K562 (cell line): ENCODE results near the gene RALGAPA2. TPM values are rescaled to one million over a fixed set of nuclear protein-coding genes. Genes with fewer than 3 reads are reported as not detected.

ENCODE experiments used
- ATAC-seq: fragments of 200-7000 bp; cut with Tn5 transposase; 3 replicates; pipeline ENCODE4 v1.9.1; 2020; ENCODE audit warnings: moderate library complexity
- BruUV-seq: library from RNA; stranded (reverse); fragments of 400-500 nt; replicated peaks from 2 replicates; lab custom pipeline; 2021; lab: Mats Ljungman, UMichigan
- CTCF ChIA-PET: fragments of 300-600 bp; formaldehyde crosslinking; extraction: SDS; loops from one replicate; lab custom pipeline; 2021; ENCODE audit warnings: low intra/inter-chr PET ratio; lab: Yijun Ruan, JAX
- POLR2A ChIA-PET: fragments of 300-600, 350-650 bp; sonication (Branson Sonifier 250); formaldehyde crosslinking; extraction: SDS; loops from one replicate; lab custom pipeline; 2021; ENCODE audit warnings: antibody characterized with exemption, inconsistent platforms; lab: Yijun Ruan, JAX
- DNase-seq, 4 experiments: peaks; one replicate each; pipeline versions ENCODE4 v3.0.0 to v3.0.0-alpha.2; 2011 to 2018; ENCODE audit warnings: low spot score in 3 of 4, mixed read lengths in 3 of 4; ENCODE audit errors: extremely low read depth in 1 of 4
- FAIRE-seq: peaks from 2 replicates; lab custom pipeline; 2011; peaks lifted over from hg19 to GRCh38; lab: Jason Lieb, UNC
- H2AFZ ChIP-seq: 2 replicates; pipeline ENCODE4 v1.6.0; 2011; ENCODE audit warnings: low read depth, low read length, control low read depth, inconsistent platforms
- H3K27ac ChIP-seq: fragments of 200-600 bp; 3 replicates; pipeline ENCODE4 v1.8.0; 2011; ENCODE audit warnings: low read depth, mild to moderate bottlenecking, control low read depth, inconsistent platforms, low read length, moderate library complexity, mixed read lengths; ENCODE audit errors: extremely low read depth
- H3K27me3 ChIP-seq, 2 experiments: fragments of 300-600 bp in 1 of 2; 2 replicates in 1 of 2; 3 replicates in 1 of 2; pipeline versions ENCODE4 v1.6.0 to v1.8.0; 2011; ENCODE audit warnings: inconsistent platforms in 2 of 2, low read length in 2 of 2, mild to moderate bottlenecking in 1 of 2, mixed read lengths in 1 of 2, moderate library complexity in 1 of 2; ENCODE audit not compliant: control insufficient read depth in 2 of 2, insufficient read depth in 2 of 2
- H3K36me3 ChIP-seq: fragments of 300-600 bp; 3 replicates; pipeline ENCODE4 v1.8.0; 2011; ENCODE audit warnings: mild to moderate bottlenecking, low read length, inconsistent platforms; ENCODE audit not compliant: control insufficient read depth, insufficient read depth
- H3K4me1 ChIP-seq, 2 experiments: fragments of 200-600 bp in 1 of 2; replicated peaks in 1 of 2; 2 replicates in 1 of 2; 3 replicates in 1 of 2; pipeline versions ENCODE4 v1.5.1 to v1.8.0; 2011; ENCODE audit warnings: inconsistent platforms in 2 of 2, low read length in 2 of 2, mild to moderate bottlenecking in 1 of 2, mixed read lengths in 1 of 2, moderate library complexity in 1 of 2; ENCODE audit not compliant: control insufficient read depth in 2 of 2, insufficient read depth in 2 of 2
- H3K4me2 ChIP-seq: 2 replicates; pipeline ENCODE4 v1.6.1; 2011; ENCODE audit warnings: low read length, control low read depth, inconsistent platforms, mixed read lengths; ENCODE audit not compliant: insufficient read depth
- H3K4me3 ChIP-seq: fragments of 200-600 bp; sonication (generic), shearing (Covaris generic); 2 replicates; pipeline ENCODE4 v1.5.1; 2016; ENCODE audit warnings: control low read depth, inconsistent platforms
- H3K79me2 ChIP-seq: fragments of 200-600 bp; 3 replicates; pipeline ENCODE4 v1.8.0; 2011; ENCODE audit warnings: low read length, inconsistent platforms; ENCODE audit not compliant: control insufficient read depth, insufficient read depth
- H3K9ac ChIP-seq, 2 experiments: 2 replicates each; pipeline versions ENCODE4 v1.6.0 to v1.6.1; 2011; ENCODE audit warnings: low read depth in 2 of 2, low read length in 2 of 2, control low read depth in 1 of 2, inconsistent platforms in 1 of 2, mild to moderate bottlenecking in 1 of 2, mixed read lengths in 1 of 2; ENCODE audit not compliant: insufficient read depth in 1 of 2
- H3K9me1 ChIP-seq: one replicate; pipeline ENCODE4 v1.6.0; 2011; ENCODE audit warnings: inconsistent platforms, mild to moderate bottlenecking, low read length, moderate library complexity; ENCODE audit not compliant: control insufficient read depth, insufficient read depth
- H3K9me3 ChIP-seq: replicated peaks from 2 replicates; pipeline ENCODE4 v1.5.1; 2011; ENCODE audit warnings: low read depth, low read length, inconsistent platforms; ENCODE audit not compliant: control insufficient read depth, insufficient read depth
- H4K20me1 ChIP-seq: replicated peaks from 2 replicates; pipeline ENCODE4 v1.6.1; 2011; ENCODE audit warnings: low read length, inconsistent platforms, mixed read lengths; ENCODE audit not compliant: control insufficient read depth, insufficient read depth
- ASH1L ChIP-seq: fragments of 450-650 bp; IDR thresholded peaks from 2 replicates; pipeline ENCODE4 v1.6.1; 2018; ENCODE audit warnings: borderline replicate concordance, mild to moderate bottlenecking, low read depth; ENCODE audit not compliant: partially characterized antibody
- CHD1 ChIP-seq: fragments of 200-600 bp; sonication (generic); IDR thresholded peaks from one replicate; pipeline ENCODE4 v1.6.1; 2012; ENCODE audit warnings: mild to moderate bottlenecking, moderate library complexity, low read length, inconsistent platforms
- CHD2 ChIP-seq: IDR thresholded peaks from 2 replicates; pipeline ENCODE4 v1.6.1; 2011; ENCODE audit warnings: low read depth, low read length
- FOXM1 ChIP-seq, 2 experiments: fragments of 450-650 bp in 1 of 2; sonication (generic) in 1 of 2; formaldehyde crosslinking in 1 of 2; IDR thresholded peaks; 2 replicates each; pipeline versions ENCODE4 v1.6.1 to v1.9.0; 2017 to 2022; ENCODE audit warnings: low read depth in 2 of 2, mild to moderate bottlenecking in 2 of 2, missing genetic modification reagents in 1 of 2, moderate library complexity in 1 of 2
- GATA2 ChIP-seq: sonication (generic); formaldehyde crosslinking; IDR thresholded peaks from 2 replicates; pipeline ENCODE4 v1.4.0; 2020; ENCODE audit warnings: mild to moderate bottlenecking, missing genetic modification reagents
- KLF1 ChIP-seq: fragments of 450-650 bp; IDR thresholded peaks from 2 replicates; pipeline ENCODE4 v1.6.1; 2016; ENCODE audit warnings: missing genetic modification characterization, missing compliant biosample characterization
- OTX1 ChIP-seq: fragments of 450-650 bp; formaldehyde crosslinking; IDR thresholded peaks from 2 replicates; pipeline ENCODE4 v1.4.0; 2022; ENCODE audit warnings: mild to moderate bottlenecking
- SIN3A ChIP-seq, 2 experiments: fragments of 150-350 bp in 1 of 2; IDR thresholded peaks; 2 replicates each; pipeline ENCODE4 v1.6.1; 2011 to 2016; ENCODE audit warnings: borderline replicate concordance in 2 of 2, low read depth in 2 of 2, low read length in 2 of 2, mild to moderate bottlenecking in 2 of 2, moderate library complexity in 2 of 2; ENCODE audit not compliant: control insufficient read depth in 1 of 2
- SIN3B ChIP-seq: fragments of 450-650 bp; IDR thresholded peaks from 2 replicates; pipeline ENCODE4 v1.6.1; 2017; ENCODE audit warnings: low read depth, mild to moderate bottlenecking, moderate library complexity
- SRSF7 ChIP-seq: fragments of 200-400 bp; formaldehyde crosslinking; optimal IDR thresholded peaks from 2 replicates; pipeline ENCODE3; 2017; ENCODE audit warnings: mild to moderate bottlenecking, low read depth, low read length
- TGIF2 ChIP-seq: sonication (generic); formaldehyde crosslinking; IDR thresholded peaks from 2 replicates; pipeline ENCODE4 v1.8.1; 2022; ENCODE audit warnings: mild to moderate bottlenecking, missing genetic modification reagents, moderate library complexity
- VEZF1 ChIP-seq: fragments of 200-800 bp; sonication (Bioruptor generic); IDR thresholded peaks from 2 replicates; pipeline ENCODE4 v1.6.1; 2017; ENCODE audit warnings: missing genetic modification characterization, missing compliant biosample characterization
- ZBTB7A ChIP-seq: IDR thresholded peaks from 2 replicates; pipeline ENCODE4 v1.6.1; 2011; ENCODE audit warnings: low read depth, mild to moderate bottlenecking, low read length, moderate library complexity, borderline replicate concordance; ENCODE audit not compliant: control insufficient read depth
- ZNF347 ChIP-seq: fragments of 450-650 bp; formaldehyde crosslinking; IDR thresholded peaks from 2 replicates; pipeline ENCODE4 v1.4.0; 2020; ENCODE audit warnings: low read depth, mild to moderate bottlenecking, moderate library complexity
- ZNF699 ChIP-seq: fragments of 250-450 bp; sonication (Bioruptor Pico); IDR thresholded peaks from 2 replicates; pipeline ENCODE4 v1.8.0; 2021; ENCODE audit warnings: mild to moderate bottlenecking, moderate library complexity; ENCODE audit not compliant: insufficient replicate concordance
- WGBS: fragments of 100-300 bp; shearing (Covaris generic); methylation state at CpG from one replicate; pipeline ENCODE4 v1.1.6; 2016; ENCODE audit warnings: low coverage, mixed read lengths; ENCODE audit not compliant: insufficient coverage; ENCODE audit errors: missing lambda C conversion rate; 5-methylcytosine and 5-hydroxymethylcytosine counted together
- in situ Hi-C: fragments of 300-500 bp; cut with MboI; formaldehyde crosslinking; loops from 4 replicates; pipeline ENCODE4 v1.15.0; 2018; ENCODE audit warnings: inconsistent platforms, mixed read lengths
- intact Hi-C: fragments of 100-400 bp; cut with micrococcal nuclease; formaldehyde crosslinking; loops from 2 replicates; pipeline ENCODE4 v1.14.2; 2022
- polyA plus RNA-seq, 8 experiments: library from polyadenylated mRNA; depleted of rRNA in 4 of 8; stranded (reverse) in 5 of 8; unstranded in 3 of 8; fragments of >200 nt; fragmentation: Nextera tagmentation in 2 of 8; fragmentation: Illumina TruSeq in 1 of 8; extraction: Ambion mirVana in 2 of 8; extraction: Trizol in 1 of 8; gene quantifications; 2 replicates each; pipeline versions ENCODE4 v1.2.1 to v1.2.3, GENCODE V29; 2011 to 2014; ENCODE audit warnings: inconsistent platforms in 1 of 8, missing spikeins in 1 of 8
- total RNA-seq, 7 experiments: library from RNA; depleted of rRNA in 6 of 7; stranded (reverse); fragments of >200 nt in 6 of 7; fragmentation: Illumina TruSeq in 2 of 7; extraction: Trizol in 2 of 7; gene quantifications; 2 replicates each; pipeline versions ENCODE4 v1.2.1 to v1.2.3, GENCODE V29; 2011 to 2021; ENCODE audit warnings: low replicate concordance in 1 of 7

The RALGAPA2 gene
- total and polyA plus RNA-seq, 9 of the 15 experiments (the other 6 are each of a cell fraction or from before 2014, with no cell fraction given) = 0.35 to 2.7 (median 1.4) TPM

- CTCF ChIA-PET = no interaction called here
- in situ Hi-C loops = no loop called here
- WGBS = 36% methylated on average over 9 of the region's 9 CpGs
These were observed 248.5 kb downstream of the RALGAPA2 start for GRCh38 chr20:20463933-20464374.

More at GRCh38 chr20:20463933-20464374, 248.5 kb downstream of the RALGAPA2 start:
- intact Hi-C loops = no loop called here
- ATAC-seq (no peak), DNase-seq (no peak)
- POLR2A ChIA-PET = no interaction called here
- H3K9me3 ChIP-seq = no peaks in the 10 kb centered on the region
- no peak overlapping the region for H2AFZ ChIP-seq
- H4K20me1 ChIP-seq = no peaks in the 10 kb centered on the region
- H3K9ac ChIP-seq = no peak overlapping the region
- H3K79me2 ChIP-seq = no peaks in the 10 kb centered on the region
- no peak overlapping the region for H3K27ac ChIP-seq
- H3K27me3 ChIP-seq = no peaks in the 10 kb centered on the region
- no peak overlapping the region for H3K4me2 ChIP-seq
- TF ChIP-seq SIN3B (no peak), KLF1 (no peak), ZBTB7A (no peak), SRSF7 (no peak), FOXM1 (IDR thresholded peaks at IDR 0.05; ENCODE audit: low read depth) (no peak), FOXM1 (CRISPR knock-in tag; IDR thresholded peaks at IDR 0.05; ENCODE audit: low read depth) (no peak), SIN3A (IDR thresholded peaks at IDR 0.05; ENCODE audit: borderline replicate concordance in 2 of 2, control insufficient read depth in 1 of 2, low read depth in 2 of 2, low read length in 2 of 2) (no peak), OTX1 (no peak), CHD1 (no peak), CHD2 (no peak), ZNF347 (CRISPR knock-in tag) (no peak), TGIF2 (CRISPR knock-in tag) (no peak), GATA2 (CRISPR knock-in tag) (no peak), VEZF1 (CRISPR knock-in tag) (no peak), ZNF699 (CRISPR knock-in tag) (no peak), ASH1L (no peak)
- TF ChIP-seq, all 486 proteins: peak for 0
- Histone ChIP-seq H3K36me3 (no peaks in the 10 kb centered on the region), H3K9me1 (no peaks in the 10 kb centered on the region), H3K4me3 (no peak overlapping the region), H3K4me1 (0 out of 5 replicates have a peak, but pooled peaks cover 0 to 3% of the 10 kb centered on the region in 2 experiments)
- FAIRE-seq = no peak
- BruUV-seq = no TSS peak
